GM12892 (cell line): ENCODE data around the gene DCPS. TPM values are rescaled to one million over a fixed set of nuclear protein-coding genes. Genes with fewer than 3 reads are reported as not detected.
A peak's percentile ranks its signal among the peaks of the same experiment; 100 is the strongest.
"Not testable (repeated sequence)": the region's sequence is repeated elsewhere in the genome, so short reads cannot be mapped to it uniquely, and the experiment has no call there.

Experiments used
- DNase-seq: peaks from one replicate; pipeline ENCODE4 v3.0.0; 2011; ENCODE audit not compliant: insufficient read length
- FAIRE-seq: peaks from 2 replicates; lab custom pipeline; 2011; peaks lifted over from hg19 to GRCh38; lab: Jason Lieb, UNC
- POLR2A ChIP-seq: IDR thresholded peaks from 2 replicates; pipeline ENCODE4 v1.6.1; 2011; ENCODE audit warnings: low read depth, low read length, control low read depth
- POLR2AphosphoS5 ChIP-seq: IDR thresholded peaks from 2 replicates; pipeline ENCODE4 v1.6.1; 2011; ENCODE audit warnings: low read depth, low read length, control low read depth
- TAF1 ChIP-seq: IDR thresholded peaks from 2 replicates; pipeline ENCODE4 v1.6.1; 2011; ENCODE audit warnings: low read depth, mild to moderate bottlenecking, control low read depth, low read length, borderline replicate concordance
- polyA plus RNA-seq: library from polyadenylated mRNA; unstranded; fragments of >200 nt; gene quantifications from one replicate; pipeline ENCODE4 v1.2.1, GENCODE V29; 2012; ENCODE audit warnings: missing spikeins, inconsistent platforms; ENCODE audit not compliant: missing spikeins

DCPS gene
- polyA plus RNA-seq = 41.4 TPM

- peak; percentile 94 for DNase-seq
- FAIRE-seq = peak; percentile 100
- TF ChIP-seq TAF1 = peak; percentile 89
- TF ChIP-seq POLR2AphosphoS5 = peak; percentile 92
- peak; percentile 97 for TF ChIP-seq POLR2A
Observed at GRCh38 chr11:126303623-126304456, at the start of gene DCPS. Gene DCPS, plus strand, starts transcription at chr11:126304060. Its CDS starts 21 bp downstream, at chr11:126304081.

GRCh38 chr11:126254819-126255218 is 49.0 kb upstream of the DCPS start:
- no peak for DNase-seq
- no peak for FAIRE-seq
- TF ChIP-seq POLR2A (no peak), POLR2AphosphoS5 (no peak), TAF1 (no peak)

- not testable (repeated sequence) for DNase-seq, FAIRE-seq
Observed at GRCh38 chr11:126255507-126255906, 48.4 kb upstream of the DCPS start.

- no peak for TF ChIP-seq TAF1
- TF ChIP-seq POLR2AphosphoS5 = no peak
- no peak for TF ChIP-seq POLR2A
- DNase-seq (no peak), FAIRE-seq (no peak)
Observed at GRCh38 chr11:126256216-126256615, 47.6 kb upstream of the DCPS start.

- FAIRE-seq = no peak
Observed at GRCh38 chr11:126257144-126257543, 46.7 kb upstream of the DCPS start.

GRCh38 chr11:126257764-126258163 is 46.1 kb upstream of the DCPS start:
- TF ChIP-seq POLR2A (no peak), POLR2AphosphoS5 (no peak), TAF1 (no peak)
- DNase-seq (no peak), FAIRE-seq (no peak)

More at GRCh38 chr11:126257144-126257543, 46.7 kb upstream of the DCPS start:
- TF ChIP-seq TAF1 = no peak
- no peak for TF ChIP-seq POLR2AphosphoS5
- TF ChIP-seq POLR2A = no peak
- DNase-seq = no peak

- no peak for FAIRE-seq
- DNase-seq = no peak
- TF ChIP-seq TAF1 (no peak), POLR2A (peak; percentile 51; the same call in 1 of the 2 replicates), POLR2AphosphoS5 (peak; percentile 67)
Observed at GRCh38 chr11:126262216-126262615, 41.6 kb upstream of the DCPS start.

GRCh38 chr11:126263489-126263888 is 40.4 kb upstream of the DCPS start:
- no peak for DNase-seq
- no peak for FAIRE-seq
- no peak for TF ChIP-seq POLR2A
- TF ChIP-seq TAF1 = no peak
- no peak; the same call in 1 of the 2 replicates for TF ChIP-seq POLR2AphosphoS5

GRCh38 chr11:126265811-126266210 is 38.0 kb upstream of the DCPS start:
- peak; percentile 82 for FAIRE-seq
- TF ChIP-seq TAF1 (no peak), POLR2AphosphoS5 (peak; percentile 26; the same call in 1 of the 2 replicates)
- no peak for DNase-seq

GRCh38 chr11:126267650-126268049 is 36.2 kb upstream of the DCPS start:
- FAIRE-seq (no peak), DNase-seq (no peak)
- TF ChIP-seq POLR2A (no peak), POLR2AphosphoS5 (no peak; the same call in 1 of the 2 replicates), TAF1 (no peak)

GRCh38 chr11:126268361-126268707 is 35.5 kb upstream of the DCPS start:
- DNase-seq (no peak), FAIRE-seq (no peak)
- TF ChIP-seq POLR2AphosphoS5 = no peak
- no peak for TF ChIP-seq TAF1
- no peak for TF ChIP-seq POLR2A

GRCh38 chr11:126268708-126269579 is 34.9 kb upstream of the DCPS start, which contains the start of the genes FOXRED1 and SRPRA:
Gene FOXRED1, plus strand, starts transcription at chr11:126269154. Its CDS starts 53 bp downstream, at chr11:126269207.
Gene SRPRA, minus strand, starts transcription at chr11:126268895. Its CDS starts 91 bp downstream, at chr11:126268804.
- peak; percentile 100 for FAIRE-seq
- TF ChIP-seq POLR2A (peak; percentile 85; the same call in 1 of the 2 replicates), POLR2AphosphoS5 (peak; percentile 80), TAF1 (peak; percentile 62; the same call in 1 of the 2 replicates)

More at GRCh38 chr11:126268708-126269579, 34.9 kb upstream of the DCPS start, which contains the start of the genes FOXRED1 and SRPRA:
- DNase-seq = peak; percentile 100
